DMS153 (cell line): ENCODE results near the gene BCL2.
A peak's percentile ranks its signal among the peaks of the same experiment; 100 is the strongest.
"Not testable (repeated sequence)": the region's sequence is repeated elsewhere in the genome, so short reads cannot be mapped to it uniquely, and the experiment has no call there.

Source experiments
- DNase-seq: peaks from one replicate; lab custom pipeline; 2025; lab: John Stamatoyannopoulos, UW

The BCL2 gene

DNA sequence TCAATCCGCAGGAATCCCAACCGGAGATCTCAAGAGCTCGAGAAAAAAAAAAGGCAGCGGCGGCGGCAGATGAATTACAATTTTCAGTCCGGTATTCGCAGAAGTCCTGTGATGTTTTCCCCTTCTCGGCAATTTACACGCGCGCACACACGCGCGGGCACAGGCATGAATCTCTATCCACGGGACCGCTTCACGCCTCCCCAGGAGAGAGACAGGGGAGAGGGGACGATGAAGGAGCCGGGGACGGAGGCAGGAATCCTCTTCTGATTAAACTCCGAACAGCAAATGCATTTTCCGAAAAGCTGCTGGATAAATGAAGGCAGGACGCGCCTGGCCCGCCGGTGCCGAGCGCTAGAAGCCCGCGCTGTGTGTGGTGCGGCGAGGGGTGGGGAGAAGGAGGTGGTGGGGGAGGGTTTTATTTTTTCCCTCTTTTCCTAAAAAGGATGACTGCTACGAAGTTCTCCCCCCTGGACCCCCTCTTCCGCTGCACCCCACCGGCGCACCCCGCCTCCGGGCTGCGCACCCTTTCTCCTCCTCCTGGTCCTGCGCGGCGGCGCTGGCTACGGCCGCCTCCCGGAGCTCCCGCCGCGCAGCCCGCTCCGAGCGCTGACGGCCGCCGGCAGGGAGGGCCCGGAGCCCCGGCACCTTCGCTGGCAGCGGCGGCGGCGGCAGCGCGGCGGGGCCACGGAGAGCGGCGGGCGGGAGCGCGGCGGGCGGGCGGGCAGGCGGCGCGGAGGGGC is at the start of gene BCL2:
Gene BCL2 (minus strand): TSS at position 387 of the 740 bp plus-strand sequence.
- no peak for DNase-seq

- no peak for DNase-seq
These were observed 49.0 kb upstream of the BCL2 start for GRCh38 chr18:63368611-63369010.

DNA sequence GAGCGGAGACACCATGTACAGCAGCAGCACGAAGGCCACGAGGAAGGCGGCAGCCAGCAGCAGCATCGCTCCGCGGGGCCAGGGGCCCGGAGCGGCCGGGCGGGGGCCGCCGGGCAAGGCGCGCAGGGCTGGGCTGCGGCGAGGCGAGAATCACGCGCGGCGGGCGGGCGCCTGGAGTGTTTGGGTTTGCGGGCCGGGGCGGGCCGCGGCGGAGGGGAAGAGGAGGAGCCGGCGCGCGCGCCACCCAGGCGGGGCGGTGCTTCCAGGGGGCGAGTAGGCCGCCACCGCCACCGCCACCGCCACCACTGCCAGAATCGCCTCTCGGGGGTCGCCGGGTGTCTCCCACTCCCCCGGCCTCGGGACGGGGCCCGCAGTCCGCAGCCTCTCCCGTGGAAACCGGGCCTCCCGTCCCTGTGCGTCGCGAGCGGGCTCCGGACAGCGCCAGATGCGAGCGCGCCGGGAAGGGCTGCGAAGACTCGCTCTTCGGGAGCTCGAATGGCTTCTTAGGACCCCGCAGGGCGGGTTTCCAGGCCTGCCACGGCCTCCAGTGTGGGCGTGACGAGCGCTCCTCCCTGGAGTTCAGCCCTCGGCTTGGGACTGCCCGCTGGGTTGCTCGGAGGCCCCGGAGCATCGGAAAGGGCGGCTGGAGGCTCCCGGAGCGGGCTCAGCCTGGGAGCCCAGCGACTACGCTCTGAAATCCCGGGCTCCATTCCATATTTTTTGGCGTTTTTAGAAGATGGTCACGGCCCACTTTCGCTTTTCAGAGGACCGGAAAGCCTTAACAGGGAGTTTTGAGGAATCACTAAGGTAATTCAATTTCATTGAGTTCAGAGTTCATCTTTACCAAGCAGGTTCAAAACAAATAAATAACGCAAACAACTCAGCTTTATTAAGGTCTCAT is 47.7 kb upstream of the BCL2 start, which contains the start of gene KDSR:
Gene KDSR (minus strand): TSS at position 154 of the 901 bp plus-strand sequence. CDS start 88 bp downstream, at position 66.
- DNase-seq, result peak; percentile 97

DNA sequence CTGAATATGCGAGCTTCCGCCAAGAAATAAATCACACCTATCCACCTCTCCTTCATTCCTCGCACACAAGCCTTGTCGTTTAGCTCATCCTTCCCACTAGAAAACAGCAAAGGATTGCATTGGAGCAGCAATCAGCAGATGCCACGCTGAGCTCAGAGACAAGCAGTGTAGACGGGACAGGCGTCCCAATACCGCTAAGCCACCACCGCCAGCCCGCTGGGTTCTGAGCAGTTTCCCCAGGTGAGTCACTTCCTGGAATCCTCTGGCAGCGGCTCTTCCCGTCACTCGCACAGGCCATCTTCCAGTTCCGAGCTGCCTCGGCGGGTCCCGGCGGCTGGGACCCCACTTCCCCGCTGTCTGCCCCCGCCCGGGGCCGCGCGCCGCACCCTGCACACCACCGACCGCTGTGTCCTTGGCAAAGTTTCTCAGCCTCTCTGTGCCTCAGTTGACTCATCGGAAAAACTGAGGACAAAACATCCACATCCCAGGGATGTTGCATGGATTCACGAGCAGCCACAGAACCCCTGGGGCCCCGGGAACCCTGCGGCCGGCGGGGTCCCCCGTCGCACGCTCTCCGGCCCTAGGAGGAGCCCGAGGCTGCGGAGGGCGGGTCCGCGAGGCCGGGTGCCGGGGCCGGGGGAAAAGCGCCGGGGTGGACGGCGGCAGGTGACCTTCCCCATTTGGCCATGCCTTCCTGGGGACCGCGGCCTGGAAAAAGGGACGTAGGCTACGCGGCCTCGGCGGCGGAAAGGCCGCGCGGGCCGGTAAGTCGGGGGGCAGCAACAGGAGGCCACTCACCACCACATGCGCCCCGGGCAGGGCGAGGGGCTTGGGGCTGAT is 46.9 kb upstream of the BCL2 start:
- peak; percentile 28 for DNase-seq

GRCh38 chr18:63365876-63366212 is 46.3 kb upstream of the BCL2 start:
- no peak for DNase-seq

- DNase-seq, result no peak
These were observed 44.4 kb upstream of the BCL2 start for GRCh38 chr18:63363951-63364350.

- DNase-seq, result not testable (repeated sequence)
These were observed 43.9 kb upstream of the BCL2 start for GRCh38 chr18:63363420-63363819.

DNA sequence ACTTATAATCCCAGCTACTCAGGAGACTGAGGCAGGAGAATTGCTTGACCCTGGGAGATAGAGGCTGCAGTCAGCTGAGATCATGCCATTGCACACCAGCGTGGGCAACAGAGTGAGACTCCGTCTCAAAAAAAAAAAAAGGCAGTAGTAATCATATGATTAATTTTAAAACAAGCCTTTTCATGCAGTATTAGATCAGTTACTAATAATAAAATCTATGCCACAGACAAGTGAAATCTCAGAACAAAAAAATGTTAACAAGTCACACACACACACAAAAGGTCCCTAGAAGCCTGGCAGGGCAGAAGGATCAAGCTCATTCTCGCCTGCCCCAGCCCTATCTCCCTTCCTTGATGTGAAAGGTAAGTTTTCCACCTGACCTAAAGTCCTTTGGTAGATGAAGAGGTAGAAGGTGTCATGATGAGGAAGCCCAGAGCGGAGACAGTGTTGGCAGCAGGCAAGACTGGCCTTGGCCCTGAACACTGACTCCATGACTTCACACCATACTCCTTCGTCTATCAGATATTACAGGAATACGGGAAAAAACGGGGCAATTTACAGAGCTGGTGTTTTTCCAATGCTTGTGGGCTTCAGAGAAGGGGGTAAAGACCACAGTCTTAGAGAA is 36.8 kb upstream of the BCL2 start:
- no peak for DNase-seq

- no peak for DNase-seq
These were observed 30.7 kb upstream of the BCL2 start for GRCh38 chr18:63350230-63350629.

DNA sequence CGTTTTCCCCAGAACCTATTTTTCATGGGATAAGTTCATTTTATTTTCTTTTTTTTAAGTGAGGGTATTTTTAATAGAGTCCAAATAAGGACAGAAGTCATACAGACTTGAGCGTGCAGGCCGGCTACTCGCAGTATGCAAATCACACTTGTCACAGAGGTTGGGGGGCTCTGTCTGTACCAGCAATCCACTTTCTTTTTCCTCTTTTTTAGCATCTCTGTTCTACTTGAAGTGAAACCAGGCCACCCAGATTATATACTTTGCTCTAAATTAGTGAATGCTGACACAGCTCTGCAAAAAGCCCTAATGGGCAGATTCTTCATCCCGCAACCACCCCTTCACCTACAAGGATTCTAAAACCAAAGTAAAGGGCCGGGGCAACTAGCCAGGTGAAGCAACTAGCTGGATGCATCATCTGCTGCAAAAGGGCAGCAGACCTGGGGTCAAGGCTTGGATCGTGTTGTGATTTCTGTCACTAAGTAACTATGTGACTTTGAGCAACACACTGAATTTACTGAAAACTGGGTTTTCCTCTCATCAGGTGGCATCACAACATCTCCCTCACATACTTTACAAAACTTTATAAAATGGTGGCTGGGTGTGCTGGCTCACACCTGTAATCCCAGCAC is 29.1 kb upstream of the BCL2 start:
- DNase-seq, result no peak

DNA sequence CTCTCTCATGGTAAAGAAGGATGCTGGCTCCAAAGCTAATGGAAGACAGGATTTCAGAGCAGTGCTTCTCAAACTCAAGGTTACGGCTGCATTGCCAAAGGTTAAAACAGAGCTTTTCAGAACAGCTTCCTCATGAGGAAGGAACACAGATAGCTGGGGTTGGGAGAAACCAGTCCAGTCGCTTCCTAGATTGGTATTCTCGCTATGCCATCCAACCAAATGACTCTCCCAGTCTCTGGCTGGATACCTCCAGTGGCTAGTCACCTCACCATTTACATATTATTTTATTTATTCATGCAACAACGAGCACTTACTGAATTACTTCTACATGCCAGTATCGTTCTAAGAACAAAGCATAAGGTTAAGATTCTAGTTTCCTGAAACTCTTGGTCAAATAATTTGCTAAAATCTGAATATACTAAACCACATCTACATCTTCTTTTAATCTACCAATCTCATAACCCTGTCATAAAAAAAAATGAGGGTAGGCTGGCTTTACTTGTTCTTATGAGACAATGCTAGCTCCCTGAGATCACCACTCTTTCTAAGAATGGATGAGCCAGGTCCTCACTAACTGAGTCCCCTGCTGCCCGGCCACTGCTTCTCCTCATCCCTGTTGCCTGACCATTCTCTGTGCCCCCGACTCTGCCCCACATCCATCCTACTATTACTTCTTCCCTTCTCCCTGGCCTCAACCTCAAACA is 27.1 kb upstream of the BCL2 start:
- DNase-seq, result no peak

GRCh38 chr18:63346031-63346430 is 26.5 kb upstream of the BCL2 start:
- no peak for DNase-seq

DNA sequence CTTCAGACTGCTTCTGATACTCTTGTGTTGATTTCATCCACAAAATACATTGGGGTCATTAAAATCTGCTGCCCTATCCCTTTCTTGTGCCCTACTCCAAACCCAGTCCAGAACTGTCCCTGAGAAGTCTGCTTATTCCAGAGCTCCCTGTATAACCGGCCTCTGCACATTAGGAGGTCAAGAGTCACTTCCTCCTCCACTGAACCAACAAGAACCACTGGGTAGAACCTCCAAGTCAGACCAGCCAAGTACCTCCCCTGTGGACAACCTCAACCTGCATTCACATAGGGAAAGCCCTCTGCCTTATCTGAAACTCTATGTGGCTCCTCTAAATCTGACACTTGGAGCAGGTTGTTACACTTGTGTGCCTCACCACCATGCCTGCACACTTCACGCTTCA is 25.3 kb upstream of the BCL2 start:
- no peak for DNase-seq

DNA sequence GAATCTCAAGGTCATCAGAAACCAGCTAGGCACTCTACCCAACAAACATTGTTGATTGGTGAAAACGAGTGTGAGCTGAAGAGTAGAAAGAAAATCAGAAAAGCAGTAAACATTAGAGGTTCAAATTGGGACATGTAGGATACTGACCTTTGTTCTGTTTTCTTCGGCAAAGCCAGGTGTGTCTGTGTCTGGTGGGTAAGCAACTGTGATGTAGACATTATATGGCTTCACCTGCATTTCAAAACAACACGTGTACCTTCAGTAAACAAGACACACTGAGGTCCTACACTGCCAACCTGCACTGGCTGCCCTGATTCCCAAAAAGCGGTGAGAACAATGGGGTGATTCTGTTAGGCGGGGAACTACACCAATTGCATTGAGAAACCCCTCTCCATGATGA is 24.7 kb upstream of the BCL2 start:
- DNase-seq, result no peak

DNA sequence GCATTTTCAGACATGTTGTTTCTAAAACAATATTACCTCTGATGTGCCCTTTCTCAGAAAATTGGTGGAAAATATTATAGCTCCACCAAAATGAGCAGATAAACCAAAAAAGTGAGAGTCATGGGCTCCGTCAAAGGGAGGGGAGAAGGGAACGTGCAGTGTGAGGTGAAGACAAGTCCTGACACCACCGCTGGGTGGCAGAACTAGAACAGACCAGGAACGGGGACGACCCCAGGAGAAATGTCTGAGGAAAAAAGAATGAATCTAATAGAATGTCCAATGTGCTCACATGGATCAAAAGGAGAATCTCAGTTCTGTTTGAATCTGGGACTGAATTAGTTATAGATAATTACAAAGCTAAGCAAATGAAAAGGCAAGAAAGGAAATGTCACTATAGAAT is 22.6 kb upstream of the BCL2 start:
- DNase-seq, result no peak

- no peak for DNase-seq
These were observed 20.4 kb upstream of the BCL2 start for GRCh38 chr18:63339920-63340484.

- DNase-seq, result no peak
These were observed 17.0 kb upstream of the BCL2 start for GRCh38 chr18:63336366-63337099.

DNA sequence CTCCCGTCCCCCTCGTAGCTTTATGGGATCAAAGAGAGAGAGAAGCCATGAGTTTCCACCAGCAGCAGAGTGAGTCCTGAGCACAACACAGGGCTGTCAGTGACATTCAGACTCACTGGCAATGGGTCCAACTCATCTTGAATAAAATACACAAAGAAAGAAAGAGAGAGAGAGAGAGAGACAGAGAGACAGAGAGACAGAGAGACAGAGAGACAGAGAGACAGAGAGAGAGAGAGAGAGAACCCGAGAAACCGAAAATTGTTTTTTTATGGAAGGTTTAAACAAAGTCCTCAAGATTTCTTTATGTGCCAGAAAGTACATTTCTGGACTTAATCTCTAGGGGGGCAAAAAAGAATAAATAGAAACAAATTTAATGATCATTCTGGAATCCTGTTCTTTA is 11.5 kb upstream of the BCL2 start:
- DNase-seq, result no peak

GRCh38 chr18:63329431-63330145 is 10.0 kb upstream of the BCL2 start:
- DNase-seq, result no peak
